ENCODE results near the gene RWDD1.

The RWDD1 gene

DNA sequence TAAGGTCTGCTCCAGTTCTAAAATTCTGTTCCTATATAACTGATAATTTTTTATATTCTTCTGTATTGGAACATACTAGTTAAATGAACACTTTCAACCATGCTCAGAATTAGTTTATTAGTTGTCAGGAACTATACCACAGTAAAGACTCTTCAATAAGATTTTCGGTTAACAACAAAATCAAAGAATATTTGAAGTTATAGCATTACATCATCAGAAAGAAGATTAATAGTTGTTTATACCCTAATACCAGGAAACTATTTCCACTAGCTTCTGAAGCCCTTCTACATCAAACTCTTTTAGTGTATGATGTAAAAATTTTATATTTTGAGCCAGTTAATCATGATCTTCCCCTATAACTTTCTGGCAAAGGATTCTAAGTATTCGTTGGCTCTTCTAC, 11.2 kb upstream of the RWDD1 start:
- no peak overlapping the region for H4K91ac ChIP-seq (ENCODE audit: low read length)
- no peak overlapping the region for H2AK5ac ChIP-seq (ENCODE audit: low read length, severe bottlenecking)
- no peak overlapping the region for H3K4ac ChIP-seq (ENCODE audit: low read depth in 1 of 2, low read length in 2 of 2)
- H3K9ac ChIP-seq (ENCODE audit: low read length), result no peak overlapping the region
- H3K4me2 ChIP-seq (ENCODE audit: low read length, poor library complexity, severe bottlenecking), result no peak overlapping the region
- no peaks in the 10 kb centered on the region for H3K27me3 ChIP-seq (ENCODE audit: control insufficient read depth in 1 of 2, insufficient read depth in 1 of 2, low read length in 2 of 2)
- H2BK120ac ChIP-seq (ENCODE audit: low read depth, low read length), result no peak overlapping the region
- H2AFZ ChIP-seq (ENCODE audit: low read depth, low read length), result no peak overlapping the region
- H3K9me3 ChIP-seq (ENCODE audit: control insufficient read depth, low read length), result no peaks in the 10 kb centered on the region
- no peak overlapping the region for H3K18ac ChIP-seq (ENCODE audit: low read depth in 1 of 2, low read length in 2 of 2)
- H2BK12ac ChIP-seq (ENCODE audit: low read length in 2 of 2), result no peak overlapping the region
- no peak overlapping the region for H3K23ac ChIP-seq (ENCODE audit: low read length in 2 of 2)
- no peak overlapping the region for H4K8ac ChIP-seq (ENCODE audit: low read length)
- H3K27ac ChIP-seq (ENCODE audit: low read length, poor library complexity, severe bottlenecking), result no peak overlapping the region
- H2BK15ac ChIP-seq (ENCODE audit: low read depth, poor library complexity, severe bottlenecking), result no peak overlapping the region
- H3K4me1 ChIP-seq (ENCODE audit: control insufficient read depth, insufficient read depth, low read depth, low read length), result peaks cover 13% of the 10 kb centered on the region
- no peak for DNase-seq
- H3K79me1 ChIP-seq (replicated peaks; ENCODE audit: low read length, poor library complexity, severe bottlenecking), result no peaks in the 10 kb centered on the region
- H3K14ac ChIP-seq (ENCODE audit: low read length in 2 of 2), result no peak overlapping the region
- H2BK5ac ChIP-seq (ENCODE audit: low read depth, low read length, poor library complexity, severe bottlenecking), result no peak overlapping the region
- H3K4me3 ChIP-seq (ENCODE audit: insufficient read depth in 1 of 2, low read depth in 1 of 2, low read length in 2 of 2), result no peak overlapping the region
- WGBS, result no CpG with 5 or more reads among the region's 2 CpGs
- H3K36me3 ChIP-seq (ENCODE audit: control insufficient read depth in 1 of 2, insufficient read depth in 2 of 2, low read depth in 1 of 2, low read length in 2 of 2), result no peaks in the 10 kb centered on the region

- peak; percentile 69 for DNase-seq
- Histone ChIP-seq H2BK12ac (ENCODE audit: low read length in 2 of 2) (no peak overlapping the region), H3K9ac (ENCODE audit: low read length) (peak overlapping the region; percentile 77), H2AFZ (ENCODE audit: low read depth, low read length) (no peak overlapping the region), H3K36me3 (ENCODE audit: control insufficient read depth in 1 of 2, insufficient read depth in 2 of 2, low read depth in 1 of 2, low read length in 2 of 2) (no peaks in the 10 kb centered on the region), H4K8ac (ENCODE audit: low read length) (no peak overlapping the region), H3K4me1 (ENCODE audit: control insufficient read depth, insufficient read depth, low read depth, low read length) (peaks cover 13% of the 10 kb centered on the region), H3K27ac (ENCODE audit: low read length, poor library complexity, severe bottlenecking) (no peak overlapping the region), H3K4ac (ENCODE audit: low read depth in 1 of 2, low read length in 2 of 2) (no peak overlapping the region), H3K27me3 (ENCODE audit: control insufficient read depth in 1 of 2, insufficient read depth in 1 of 2, low read length in 2 of 2) (no peaks in the 10 kb centered on the region), H3K79me1 (replicated peaks; ENCODE audit: low read length, poor library complexity, severe bottlenecking) (no peaks in the 10 kb centered on the region), H2BK120ac (ENCODE audit: low read depth, low read length) (no peak overlapping the region), H2BK5ac (ENCODE audit: low read depth, low read length, poor library complexity, severe bottlenecking) (no peak overlapping the region), H2BK15ac (ENCODE audit: low read depth, poor library complexity, severe bottlenecking) (no peak overlapping the region), H3K23ac (ENCODE audit: low read length in 2 of 2) (no peak overlapping the region), H3K4me3 (ENCODE audit: insufficient read depth in 1 of 2, low read depth in 1 of 2, low read length in 2 of 2) (peak overlapping the region in 1 of 2 experiments; percentile 17), H2AK5ac (ENCODE audit: low read length, severe bottlenecking) (no peak overlapping the region), H3K18ac (ENCODE audit: low read depth in 1 of 2, low read length in 2 of 2) (no peak overlapping the region), H3K9me3 (ENCODE audit: control insufficient read depth, low read length) (no peaks in the 10 kb centered on the region), H3K14ac (ENCODE audit: low read length in 2 of 2) (no peak overlapping the region), H3K4me2 (ENCODE audit: low read length, poor library complexity, severe bottlenecking) (no peak overlapping the region), H4K91ac (ENCODE audit: low read length) (no peak overlapping the region)
- 78% methylated on average over 5 of the region's 9 CpGs for WGBS
Observed at GRCh38 chr6:116561377-116562018, 9.8 kb upstream of the RWDD1 start.

- Histone ChIP-seq H4K8ac (ENCODE audit: low read length) (no peak overlapping the region), H4K91ac (ENCODE audit: low read length) (no peak overlapping the region), H3K4me2 (ENCODE audit: low read length, poor library complexity, severe bottlenecking) (no peak overlapping the region), H3K4me3 (ENCODE audit: insufficient read depth in 1 of 2, low read depth in 1 of 2, low read length in 2 of 2) (no peak overlapping the region), H2BK120ac (ENCODE audit: low read depth, low read length) (no peak overlapping the region), H3K18ac (ENCODE audit: low read depth in 1 of 2, low read length in 2 of 2) (no peak overlapping the region), H3K36me3 (ENCODE audit: control insufficient read depth in 1 of 2, insufficient read depth in 2 of 2, low read depth in 1 of 2, low read length in 2 of 2) (no peaks in the 10 kb centered on the region), H3K4me1 (ENCODE audit: control insufficient read depth, insufficient read depth, low read depth, low read length) (peaks cover 11% of the 10 kb centered on the region), H2BK12ac (ENCODE audit: low read length in 2 of 2) (no peak overlapping the region), H3K27ac (ENCODE audit: low read length, poor library complexity, severe bottlenecking) (no peak overlapping the region), H3K9ac (ENCODE audit: low read length) (no peak overlapping the region), H3K14ac (ENCODE audit: low read length in 2 of 2) (no peak overlapping the region), H3K9me3 (ENCODE audit: control insufficient read depth, low read length) (no peaks in the 10 kb centered on the region), H2BK5ac (ENCODE audit: low read depth, low read length, poor library complexity, severe bottlenecking) (no peak overlapping the region), H3K4ac (ENCODE audit: low read depth in 1 of 2, low read length in 2 of 2) (no peak overlapping the region), H2AFZ (ENCODE audit: low read depth, low read length) (no peak overlapping the region), H3K23ac (ENCODE audit: low read length in 2 of 2) (no peak overlapping the region), H3K27me3 (ENCODE audit: control insufficient read depth in 1 of 2, insufficient read depth in 1 of 2, low read length in 2 of 2) (no peaks in the 10 kb centered on the region), H3K79me1 (replicated peaks; ENCODE audit: low read length, poor library complexity, severe bottlenecking) (no peaks in the 10 kb centered on the region), H2BK15ac (ENCODE audit: low read depth, poor library complexity, severe bottlenecking) (no peak overlapping the region), H2AK5ac (ENCODE audit: low read length, severe bottlenecking) (no peak overlapping the region)
- WGBS, result 100% methylated on average over 3 of the region's 4 CpGs
- no peak for DNase-seq
Observed at GRCh38 chr6:116562019-116562403, 9.3 kb upstream of the RWDD1 start.

DNA sequence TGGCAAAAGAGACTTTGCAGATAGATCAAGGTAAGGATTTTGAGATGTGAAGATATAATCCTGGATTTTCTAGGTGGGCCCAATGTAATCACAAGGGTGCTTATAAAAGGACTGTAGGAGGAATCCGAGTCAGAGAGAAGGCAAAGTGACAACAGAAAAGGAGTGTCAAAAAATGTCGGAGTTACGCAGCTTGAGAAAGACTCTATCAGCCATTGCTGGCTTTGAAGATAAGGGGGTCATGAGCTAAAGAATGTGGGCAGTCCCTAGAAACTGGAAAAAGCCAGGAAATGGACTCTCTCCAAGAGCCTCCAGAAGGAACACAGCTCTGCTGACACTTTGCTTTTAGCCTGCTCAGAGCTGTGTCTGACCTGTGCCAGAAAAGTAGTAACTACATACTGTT, 8.7 kb upstream of the RWDD1 start:
- Histone ChIP-seq H3K9me3 (ENCODE audit: control insufficient read depth, low read length) (no peaks in the 10 kb centered on the region), H3K4me2 (ENCODE audit: low read length, poor library complexity, severe bottlenecking) (no peak overlapping the region), H3K79me1 (replicated peaks; ENCODE audit: low read length, poor library complexity, severe bottlenecking) (no peaks in the 10 kb centered on the region), H3K23ac (ENCODE audit: low read length in 2 of 2) (no peak overlapping the region), H4K91ac (ENCODE audit: low read length) (no peak overlapping the region), H4K8ac (ENCODE audit: low read length) (no peak overlapping the region), H3K4ac (ENCODE audit: low read depth in 1 of 2, low read length in 2 of 2) (no peak overlapping the region), H3K4me3 (ENCODE audit: insufficient read depth in 1 of 2, low read depth in 1 of 2, low read length in 2 of 2) (no peak overlapping the region), H3K14ac (ENCODE audit: low read length in 2 of 2) (no peak overlapping the region), H2BK120ac (ENCODE audit: low read depth, low read length) (no peak overlapping the region), H2BK12ac (ENCODE audit: low read length in 2 of 2) (no peak overlapping the region), H3K27ac (ENCODE audit: low read length, poor library complexity, severe bottlenecking) (no peak overlapping the region), H3K18ac (ENCODE audit: low read depth in 1 of 2, low read length in 2 of 2) (no peak overlapping the region), H3K27me3 (ENCODE audit: control insufficient read depth in 1 of 2, insufficient read depth in 1 of 2, low read length in 2 of 2) (no peaks in the 10 kb centered on the region), H3K9ac (ENCODE audit: low read length) (peak overlapping the region; percentile 18), H2BK15ac (ENCODE audit: low read depth, poor library complexity, severe bottlenecking) (no peak overlapping the region), H2AK5ac (ENCODE audit: low read length, severe bottlenecking) (no peak overlapping the region), H2AFZ (ENCODE audit: low read depth, low read length) (no peak overlapping the region), H2BK5ac (ENCODE audit: low read depth, low read length, poor library complexity, severe bottlenecking) (no peak overlapping the region), H3K4me1 (ENCODE audit: control insufficient read depth, insufficient read depth, low read depth, low read length) (peaks cover 11% of the 10 kb centered on the region), H3K36me3 (ENCODE audit: control insufficient read depth in 1 of 2, insufficient read depth in 2 of 2, low read depth in 1 of 2, low read length in 2 of 2) (no peaks in the 10 kb centered on the region)
- WGBS, result 72% methylated on average over 3 of the region's 3 CpGs
- DNase-seq, result peak; percentile 7
